Measurements from ENCODE around the gene UHRF1. TPM values are rescaled to one million over a fixed set of nuclear protein-coding genes. Genes with fewer than 3 reads are reported as not detected.

The UHRF1 gene
- total and polyA plus RNA-seq, 4 donors: 0.06 to 57.4 (median 0.73) TPM

Small RNA genes within 50 kb of the gene (small RNA-seq; reads per million reads assigned to genes)
- gene MIR4747: not detected

Other genes with a start within 250 kb of the UHRF1 start
- 10 to 100 TPM; 85.1 to 88.9 TPM for gene MYDGF, start 239.2 kb upstream of the UHRF1 start, total RNA-seq
- 100 to 1,000 TPM; 198 to 222 TPM for gene MYDGF, start 239.2 kb upstream of the UHRF1 start, polyA plus RNA-seq
- 10 to 100 TPM; 27.3 to 74.5 TPM for gene DPP9, start 185.7 kb upstream of the UHRF1 start, total RNA-seq
- gene DPP9, start 185.7 kb upstream of the UHRF1 start, polyA plus RNA-seq: 10 to 100 TPM; 20.5 to 53.4 TPM
- gene FEM1A, start 117.8 kb upstream of the UHRF1 start, total RNA-seq: 10 to 100 TPM in 1 of 2 donors, 1 to 10 TPM in 1; 10.0 to 15.1 TPM
- gene FEM1A, start 117.8 kb upstream of the UHRF1 start, polyA plus RNA-seq: 1 to 10 TPM in 1 of 2 donors, under 1 TPM in 1; 0.25 to 4.9 TPM
- 1 to 10 TPM; 2.1 to 4.6 TPM for gene TICAM1, start 77.8 kb upstream of the UHRF1 start, total RNA-seq
- gene TICAM1, start 77.8 kb upstream of the UHRF1 start, polyA plus RNA-seq: 1 to 10 TPM; 6.3 to 8.6 TPM
- 10 to 100 TPM; 22.3 to 30.2 TPM for gene PLIN3, start 41.8 kb upstream of the UHRF1 start, total RNA-seq
- 10 to 100 TPM; 16.9 to 19.2 TPM for gene PLIN3, start 41.8 kb upstream of the UHRF1 start, polyA plus RNA-seq
- gene ARRDC5, start 6.6 kb upstream of the UHRF1 start, total RNA-seq: under 1 TPM; 0.05 to 0.25 TPM
- not detected for gene ARRDC5, start 6.6 kb upstream of the UHRF1 start, polyA plus RNA-seq
- gene KDM4B, start 59.6 kb downstream of the UHRF1 start, total RNA-seq: 10 to 100 TPM; 14.1 to 19.7 TPM
- 10 to 100 TPM in 1 of 2 donors, 1 to 10 TPM in 1; 3.2 to 11.6 TPM for gene KDM4B, start 59.6 kb downstream of the UHRF1 start, polyA plus RNA-seq